ENCODE data around the gene RTP4. TPM values are rescaled to one million over a fixed set of nuclear protein-coding genes. Genes with fewer than 3 reads are reported as not detected.
A peak's percentile ranks its signal among the peaks of the same experiment; 100 is the strongest.

Gene RTP4, protein sequence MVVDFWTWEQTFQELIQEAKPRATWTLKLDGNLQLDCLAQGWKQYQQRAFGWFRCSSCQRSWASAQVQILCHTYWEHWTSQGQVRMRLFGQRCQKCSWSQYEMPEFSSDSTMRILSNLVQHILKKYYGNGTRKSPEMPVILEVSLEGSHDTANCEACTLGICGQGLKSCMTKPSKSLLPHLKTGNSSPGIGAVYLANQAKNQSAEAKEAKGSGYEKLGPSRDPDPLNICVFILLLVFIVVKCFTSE
- not detected in 2 replicates for polyA plus RNA-seq (2011; rRNA removed)
- not detected in 2 replicates for polyA plus RNA-seq (2012; cell fraction: cytosol; rRNA removed)
- not detected in 2 replicates for polyA plus RNA-seq (2012; cell fraction: nucleus; rRNA removed)
- not detected in 3 replicates for polyA plus RNA-seq (2017; fragmentation: RNase III; extraction: RNeasy Plus Mini Kit Qiagen cat#74134 plus additional on column Dnase treatment)
- not detected in 2 replicates for polyA minus RNA-seq (2011; rRNA and poly(A)+ RNA removed)

DNA sequence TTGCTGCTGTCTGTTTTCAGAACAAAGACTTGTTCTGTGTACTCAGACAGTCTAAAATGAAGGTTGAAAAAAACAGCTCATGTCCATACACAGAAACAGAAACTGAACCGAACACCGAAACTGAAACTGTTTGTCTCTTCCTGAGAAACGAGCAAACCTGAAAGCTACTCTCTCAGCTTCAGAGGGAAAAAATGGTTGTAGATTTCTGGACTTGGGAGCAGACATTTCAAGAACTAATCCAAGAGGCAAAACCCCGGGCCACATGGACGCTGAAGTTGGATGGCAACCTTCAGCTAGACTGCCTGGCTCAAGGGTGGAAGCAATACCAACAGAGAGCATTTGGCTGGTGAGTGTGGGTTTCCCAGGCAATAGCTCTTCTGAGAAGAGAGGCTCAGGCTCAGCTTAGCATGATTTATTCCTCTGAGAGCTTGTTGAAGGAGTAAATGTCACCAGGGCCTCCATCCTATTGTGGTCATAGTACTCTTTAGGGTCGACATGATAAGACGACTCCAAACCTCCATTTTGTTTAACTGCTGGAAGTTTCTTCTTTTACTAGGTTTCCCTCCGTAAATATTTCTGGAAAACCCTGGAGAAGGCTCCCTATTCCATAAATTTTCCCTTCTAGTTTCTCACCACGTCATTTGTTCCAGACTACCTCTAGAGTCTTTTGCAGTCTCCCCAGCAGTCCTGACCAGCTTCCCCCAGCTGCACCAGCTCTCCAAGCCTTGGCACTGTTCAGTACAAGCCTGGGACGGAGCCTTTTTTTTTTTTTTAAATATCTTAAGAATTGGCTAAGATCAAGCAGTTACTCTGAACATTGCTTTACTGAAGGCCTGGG, at the start of gene RTP4:
TSS of gene RTP4 (plus strand) at position 135 of the 838 bp plus-strand sequence. CDS start at position 192, 57 bp downstream.
- H3K9me3 ChIP-seq: no peaks in the 10 kb centered on the region
- ChIA-PET CTCF (interaction anchor here (1.4 kb wide), 1 partner anchor 311 kb away, joined by 5 read pairs; no protein-coding TSS in a partner anchor), POLR2A (no interaction called here)
- DNase-seq (ENCODE audit: low read depth in 1 of 2, low spot score in 1 of 2) (no peak), ATAC-seq (no peak), FAIRE-seq (no peak)
- 55% methylated on average over 10 of the region's 10 CpGs for WGBS (ENCODE audit: missing lambda C conversion rate)
- no peaks in the 10 kb centered on the region for H3K4me1 ChIP-seq
- no peak within 1 kb of the TSS for H3K4me2 ChIP-seq
- H3K27ac ChIP-seq: no peak within 1 kb of the TSS
- H3K4me3 ChIP-seq: no peak within 1 kb of the TSS
- TF ChIP-seq, protein P1, sequence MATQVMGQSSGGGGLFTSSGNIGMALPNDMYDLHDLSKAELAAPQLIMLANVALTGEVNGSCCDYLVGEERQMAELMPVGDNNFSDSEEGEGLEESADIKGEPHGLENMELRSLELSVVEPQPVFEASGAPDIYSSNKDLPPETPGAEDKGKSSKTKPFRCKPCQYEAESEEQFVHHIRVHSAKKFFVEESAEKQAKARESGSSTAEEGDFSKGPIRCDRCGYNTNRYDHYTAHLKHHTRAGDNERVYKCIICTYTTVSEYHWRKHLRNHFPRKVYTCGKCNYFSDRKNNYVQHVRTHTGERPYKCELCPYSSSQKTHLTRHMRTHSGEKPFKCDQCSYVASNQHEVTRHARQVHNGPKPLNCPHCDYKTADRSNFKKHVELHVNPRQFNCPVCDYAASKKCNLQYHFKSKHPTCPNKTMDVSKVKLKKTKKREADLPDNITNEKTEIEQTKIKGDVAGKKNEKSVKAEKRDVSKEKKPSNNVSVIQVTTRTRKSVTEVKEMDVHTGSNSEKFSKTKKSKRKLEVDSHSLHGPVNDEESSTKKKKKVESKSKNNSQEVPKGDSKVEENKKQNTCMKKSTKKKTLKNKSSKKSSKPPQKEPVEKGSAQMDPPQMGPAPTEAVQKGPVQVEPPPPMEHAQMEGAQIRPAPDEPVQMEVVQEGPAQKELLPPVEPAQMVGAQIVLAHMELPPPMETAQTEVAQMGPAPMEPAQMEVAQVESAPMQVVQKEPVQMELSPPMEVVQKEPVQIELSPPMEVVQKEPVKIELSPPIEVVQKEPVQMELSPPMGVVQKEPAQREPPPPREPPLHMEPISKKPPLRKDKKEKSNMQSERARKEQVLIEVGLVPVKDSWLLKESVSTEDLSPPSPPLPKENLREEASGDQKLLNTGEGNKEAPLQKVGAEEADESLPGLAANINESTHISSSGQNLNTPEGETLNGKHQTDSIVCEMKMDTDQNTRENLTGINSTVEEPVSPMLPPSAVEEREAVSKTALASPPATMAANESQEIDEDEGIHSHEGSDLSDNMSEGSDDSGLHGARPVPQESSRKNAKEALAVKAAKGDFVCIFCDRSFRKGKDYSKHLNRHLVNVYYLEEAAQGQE (IDR thresholded peaks at IDR 0.05): no peak
- TF ChIP-seq, protein P2, sequence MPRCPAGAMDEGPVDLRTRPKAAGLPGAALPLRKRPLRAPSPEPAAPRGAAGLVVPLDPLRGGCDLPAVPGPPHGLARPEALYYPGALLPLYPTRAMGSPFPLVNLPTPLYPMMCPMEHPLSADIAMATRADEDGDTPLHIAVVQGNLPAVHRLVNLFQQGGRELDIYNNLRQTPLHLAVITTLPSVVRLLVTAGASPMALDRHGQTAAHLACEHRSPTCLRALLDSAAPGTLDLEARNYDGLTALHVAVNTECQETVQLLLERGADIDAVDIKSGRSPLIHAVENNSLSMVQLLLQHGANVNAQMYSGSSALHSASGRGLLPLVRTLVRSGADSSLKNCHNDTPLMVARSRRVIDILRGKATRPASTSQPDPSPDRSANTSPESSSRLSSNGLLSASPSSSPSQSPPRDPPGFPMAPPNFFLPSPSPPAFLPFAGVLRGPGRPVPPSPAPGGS (IDR thresholded peaks at IDR 0.05): no peak
- TF ChIP-seq POLR2AphosphoS2 (conservative IDR thresholded peaks at IDR 0.05; ENCODE audit: low read length) (no peak), HDAC2 (IDR thresholded peaks at IDR 0.05) (no peak), HOXA7 (CRISPR knock-in tag; IDR thresholded peaks at IDR 0.05) (no peak), CEBPB (IDR thresholded peaks at IDR 0.05) (no peak), NFE2L2 (conservative IDR thresholded peaks at IDR 0.05; ENCODE audit: low read length) (no peak), ZFP36 (IDR thresholded peaks at IDR 0.05; ENCODE audit: borderline replicate concordance, partially characterized antibody) (no peak), POLR2A (IDR thresholded peaks at IDR 0.05; ENCODE audit: low read length) (no peak), SMC3 (IDR thresholded peaks at IDR 0.05) (no peak), KDM5A (IDR thresholded peaks at IDR 0.05) (no peak), EHF (CRISPR knock-in tag; IDR thresholded peaks at IDR 0.05) (no peak), ZNF302 (CRISPR knock-in tag; IDR thresholded peaks at IDR 0.05) (no peak)
- TF ChIP-seq, protein P3, sequence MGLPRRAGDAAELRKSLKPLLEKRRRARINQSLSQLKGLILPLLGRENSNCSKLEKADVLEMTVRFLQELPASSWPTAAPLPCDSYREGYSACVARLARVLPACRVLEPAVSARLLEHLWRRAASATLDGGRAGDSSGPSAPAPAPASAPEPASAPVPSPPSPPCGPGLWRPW (IDR thresholded peaks at IDR 0.05): no peak
- TF ChIP-seq, protein P4, sequence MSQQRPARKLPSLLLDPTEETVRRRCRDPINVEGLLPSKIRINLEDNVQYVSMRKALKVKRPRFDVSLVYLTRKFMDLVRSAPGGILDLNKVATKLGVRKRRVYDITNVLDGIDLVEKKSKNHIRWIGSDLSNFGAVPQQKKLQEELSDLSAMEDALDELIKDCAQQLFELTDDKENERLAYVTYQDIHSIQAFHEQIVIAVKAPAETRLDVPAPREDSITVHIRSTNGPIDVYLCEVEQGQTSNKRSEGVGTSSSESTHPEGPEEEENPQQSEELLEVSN (IDR thresholded peaks at IDR 0.05; ENCODE audit: borderline replicate concordance, low read depth): no peak

DNA sequence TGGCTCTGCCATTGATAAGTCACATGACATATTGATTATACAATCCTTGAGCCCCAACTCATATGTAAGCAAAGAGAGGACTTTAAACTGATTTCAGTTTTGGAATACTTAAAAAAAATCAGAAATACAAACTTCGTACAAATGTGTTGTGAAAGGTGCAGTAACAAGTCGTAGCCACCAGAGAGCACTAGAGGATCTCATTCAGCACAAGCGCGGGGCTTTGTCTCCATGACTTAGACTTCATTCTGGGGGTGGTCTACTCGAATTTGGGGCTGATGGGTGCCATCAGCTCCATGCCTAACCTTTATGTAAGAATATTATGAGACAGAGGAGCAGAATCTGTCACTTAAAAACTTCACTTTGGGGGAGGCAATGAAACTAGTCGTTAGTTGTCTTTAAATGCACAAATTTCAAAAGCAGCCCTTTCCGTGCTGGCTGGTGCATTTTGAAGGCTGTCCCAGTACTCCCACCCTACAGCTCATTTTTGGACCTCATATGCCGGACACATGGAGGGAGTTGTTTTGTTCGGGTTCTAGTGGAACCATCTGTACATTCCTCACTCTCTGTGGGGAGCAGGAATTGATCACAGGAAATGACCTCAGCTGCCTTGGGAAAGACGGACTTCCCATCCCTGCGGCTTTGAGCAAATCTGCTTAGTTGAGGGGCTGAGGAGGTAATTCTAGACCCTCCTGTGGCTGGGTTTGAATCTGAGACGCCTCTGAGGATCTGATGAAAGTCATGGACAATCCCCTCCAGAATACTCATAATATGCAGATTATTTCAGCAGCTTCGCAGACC, 49.2 kb upstream of the RTP4 start:
- TF ChIP-seq SMC3 (IDR thresholded peaks at IDR 0.05) (peak; percentile 96), BHLHE40 (IDR thresholded peaks at IDR 0.05; ENCODE audit: low read depth, low read length) (no peak), HOXA7 (CRISPR knock-in tag; IDR thresholded peaks at IDR 0.05) (no peak), HOXB5 (CRISPR knock-in tag; IDR thresholded peaks at IDR 0.05) (no peak), HOXB13 (CRISPR knock-in tag; IDR thresholded peaks at IDR 0.05; ENCODE audit: low read depth) (no peak), RAD21 (conservative IDR thresholded peaks at IDR 0.05 in 1 of 2, IDR thresholded peaks at IDR 0.05 in 1 of 2) (peak; percentile 90 to 93), TFCP2L1 (CRISPR knock-in tag; IDR thresholded peaks at IDR 0.05) (no peak)
- TF ChIP-seq, protein P5, sequence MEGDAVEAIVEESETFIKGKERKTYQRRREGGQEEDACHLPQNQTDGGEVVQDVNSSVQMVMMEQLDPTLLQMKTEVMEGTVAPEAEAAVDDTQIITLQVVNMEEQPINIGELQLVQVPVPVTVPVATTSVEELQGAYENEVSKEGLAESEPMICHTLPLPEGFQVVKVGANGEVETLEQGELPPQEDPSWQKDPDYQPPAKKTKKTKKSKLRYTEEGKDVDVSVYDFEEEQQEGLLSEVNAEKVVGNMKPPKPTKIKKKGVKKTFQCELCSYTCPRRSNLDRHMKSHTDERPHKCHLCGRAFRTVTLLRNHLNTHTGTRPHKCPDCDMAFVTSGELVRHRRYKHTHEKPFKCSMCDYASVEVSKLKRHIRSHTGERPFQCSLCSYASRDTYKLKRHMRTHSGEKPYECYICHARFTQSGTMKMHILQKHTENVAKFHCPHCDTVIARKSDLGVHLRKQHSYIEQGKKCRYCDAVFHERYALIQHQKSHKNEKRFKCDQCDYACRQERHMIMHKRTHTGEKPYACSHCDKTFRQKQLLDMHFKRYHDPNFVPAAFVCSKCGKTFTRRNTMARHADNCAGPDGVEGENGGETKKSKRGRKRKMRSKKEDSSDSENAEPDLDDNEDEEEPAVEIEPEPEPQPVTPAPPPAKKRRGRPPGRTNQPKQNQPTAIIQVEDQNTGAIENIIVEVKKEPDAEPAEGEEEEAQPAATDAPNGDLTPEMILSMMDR (IDR thresholded peaks at IDR 0.05): peak; percentile 81
- Histone ChIP-seq H3K27ac (peak overlapping the region; percentile 45 to 58; a peak in 4 of 6 replicates), H3K4me3 (peak overlapping the region; percentile 41), H3K9me3 (no peaks in the 10 kb centered on the region), H3K4me1 (peaks cover 6% of the 10 kb centered on the region; the same call in 1 of the 3 replicates), H3K4me2 (peak overlapping the region; percentile 97)
- ChIA-PET CTCF (interaction anchor here (0.7 to 18.4 kb wide), 58 partner anchors 8 to 703 kb away, joined by 3 to 564 read pairs (median 5); partner anchors contain the start of genes MASP1 and SST), POLR2A (no interaction called here)
- no peak for FAIRE-seq
- ATAC-seq: peak; percentile 72 to 82; a peak in 4 of 6 replicates
- peak; percentile 33 to 49 for DNase-seq (ENCODE audit: low read depth in 1 of 2, low spot score in 1 of 2)
- WGBS (ENCODE audit: missing lambda C conversion rate): 3% methylated on average over 13 of the region's 13 CpGs

Data from A549 (cell line).